GM21447 (cell line): ENCODE results near the gene MAOA.
"Not testable (repeated sequence)": the region's sequence is repeated elsewhere in the genome, so short reads cannot be mapped to it uniquely, and the experiment has no call there.

Experiments
- ATAC-seq: cut with Tn5 transposase; IDR thresholded peaks from one replicate; pipeline ENCODE4 v1.9.1; 2021; ENCODE audit not compliant: unreplicated experiment

Gene MAOA

GRCh38 chrX:43661521-43662240 lies 5.6 kb downstream of the MAOA start:
- no peak for ATAC-seq

DNA sequence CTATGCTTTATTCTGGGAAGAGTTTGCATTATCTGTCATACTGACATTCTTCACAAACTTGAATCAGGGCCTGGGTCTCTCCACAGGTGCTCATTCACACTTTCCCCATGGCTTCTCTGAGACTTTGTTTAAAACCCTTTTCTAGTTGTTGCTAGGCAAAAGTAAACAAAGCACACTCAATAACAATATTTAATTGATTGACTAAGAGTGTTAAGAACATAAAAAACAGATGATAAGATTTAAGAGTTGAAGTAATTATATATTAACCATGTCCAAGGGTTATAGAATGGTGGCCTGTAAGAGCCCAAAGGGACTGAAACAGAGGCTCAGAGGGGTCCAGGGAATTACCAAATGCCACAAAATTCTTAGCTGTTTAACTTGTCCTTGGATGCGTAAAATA lies 7.1 kb downstream of the MAOA start:
- no peak for ATAC-seq

- ATAC-seq: no peak
Measured at GRCh38 chrX:43664258-43664657, 8.2 kb downstream of the MAOA start.

GRCh38 chrX:43664708-43665107 lies 8.6 kb downstream of the MAOA start:
- ATAC-seq: no peak

DNA sequence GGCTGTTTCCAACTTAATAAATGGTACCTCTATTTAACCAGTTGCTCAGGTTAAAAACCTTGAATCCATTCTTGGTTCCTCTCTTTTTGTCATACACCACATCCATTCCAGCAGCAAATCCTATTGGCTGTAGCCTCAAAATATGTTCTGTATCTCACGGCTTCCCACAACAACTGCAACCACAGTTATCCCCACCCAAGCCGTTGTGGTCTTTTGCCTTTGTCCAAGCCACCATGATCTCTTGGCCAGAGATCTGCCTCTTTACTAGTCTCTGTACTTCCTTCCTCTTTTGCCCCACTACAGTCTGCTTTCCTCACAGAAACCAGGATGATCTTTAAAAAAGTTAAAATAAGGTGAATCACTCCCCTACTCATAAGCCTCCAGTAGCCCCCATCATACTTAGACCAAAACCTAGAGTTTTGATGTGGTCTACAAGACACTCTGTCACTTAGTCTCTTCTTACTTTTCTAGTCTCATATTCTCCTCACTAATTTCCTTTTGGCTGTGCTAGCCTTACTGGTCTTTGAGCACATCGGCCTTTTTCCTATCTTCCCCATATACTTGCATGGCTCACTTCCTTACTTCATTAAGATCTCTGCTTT lies 10.3 kb downstream of the MAOA start:
- ATAC-seq: no peak

GRCh38 chrX:43675965-43676628 lies 20.0 kb downstream of the MAOA start:
- ATAC-seq: not testable (repeated sequence)

DNA sequence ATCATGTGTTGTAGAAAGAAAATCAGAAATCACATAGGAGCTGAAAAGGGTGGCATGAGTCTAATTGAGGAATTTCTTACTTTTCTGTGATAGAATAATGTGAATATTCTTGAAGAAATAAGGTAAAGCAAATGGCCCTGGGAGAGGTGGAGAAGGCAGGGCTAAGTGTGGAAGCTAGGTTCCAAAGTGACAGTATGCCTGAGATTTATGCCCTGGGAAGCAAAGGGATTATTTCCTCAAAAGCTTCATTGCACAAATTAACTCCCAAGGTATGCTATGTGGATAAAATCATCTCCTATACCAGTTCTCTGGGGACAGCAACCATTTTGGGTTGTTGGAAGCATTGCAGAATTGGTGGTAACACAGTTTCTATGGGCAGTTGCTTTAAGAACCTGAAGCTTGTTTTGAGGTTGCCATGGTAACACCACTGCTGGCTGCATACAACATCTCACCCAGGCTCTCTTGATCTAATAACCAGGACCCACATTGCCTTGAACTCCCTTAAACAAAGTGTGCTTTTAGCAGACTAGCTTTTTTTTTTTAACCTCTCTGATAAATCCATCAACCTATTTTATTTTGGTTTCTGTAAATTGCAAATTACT lies 21.0 kb downstream of the MAOA start:
- no peak for ATAC-seq

DNA sequence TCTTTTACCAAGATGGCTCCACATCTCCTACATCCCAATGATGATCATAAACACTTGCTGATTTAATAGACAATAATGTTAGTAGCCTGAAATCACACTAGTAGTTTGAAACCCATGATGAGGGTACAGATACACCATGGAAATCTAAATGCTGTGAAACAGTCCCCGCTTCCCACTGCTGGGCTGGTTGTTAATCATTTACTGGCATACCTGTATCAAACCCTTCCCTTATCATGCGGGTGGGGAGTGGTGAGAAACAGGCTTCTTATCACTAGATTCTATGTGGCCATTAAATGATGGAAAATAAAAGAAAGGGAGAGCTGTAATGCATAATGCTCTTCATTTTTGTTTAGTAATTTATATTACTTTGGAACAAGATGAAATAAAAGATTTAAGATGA lies 21.9 kb downstream of the MAOA start:
- ATAC-seq: no peak

- no peak for ATAC-seq
Measured at GRCh38 chrX:43679058-43679457, 23.0 kb downstream of the MAOA start.

DNA sequence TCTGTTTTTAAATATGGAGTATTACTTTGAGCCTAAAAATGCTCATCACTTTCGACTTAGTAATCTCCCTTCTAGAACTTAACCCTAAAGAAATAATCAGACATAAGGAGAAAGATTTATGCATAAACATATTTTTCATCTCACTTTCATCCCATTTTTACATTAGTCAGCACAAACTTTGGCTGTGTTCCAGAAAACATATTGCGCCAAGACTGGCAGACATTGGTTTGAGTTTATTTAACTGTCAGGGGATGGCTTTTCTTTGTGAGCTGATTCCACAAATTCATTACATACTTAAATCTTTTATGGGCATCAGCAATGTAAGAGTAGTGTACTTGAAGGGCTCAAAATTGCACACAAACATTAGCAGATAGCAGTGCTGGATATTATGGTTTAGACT lies 23.7 kb downstream of the MAOA start:
- ATAC-seq: no peak

DNA sequence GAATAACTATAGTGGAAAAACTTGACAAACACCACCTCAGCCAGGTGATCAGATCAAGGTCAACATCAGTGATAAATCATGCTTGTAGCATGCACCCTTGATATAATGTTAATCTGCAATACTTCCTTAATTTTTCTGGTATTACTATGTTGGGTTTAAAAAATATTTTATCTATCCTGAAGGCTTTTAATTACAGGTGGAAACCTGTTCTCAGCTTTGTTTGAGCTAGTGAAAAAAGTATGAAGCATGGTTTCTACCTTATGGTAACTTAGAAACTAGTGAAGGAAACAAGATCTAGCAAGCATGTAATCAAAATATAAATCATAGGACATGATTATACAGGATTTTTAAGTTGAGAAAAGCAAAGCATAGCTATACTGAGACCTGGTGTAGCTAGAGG lies 26.6 kb downstream of the MAOA start:
- ATAC-seq: no peak

DNA sequence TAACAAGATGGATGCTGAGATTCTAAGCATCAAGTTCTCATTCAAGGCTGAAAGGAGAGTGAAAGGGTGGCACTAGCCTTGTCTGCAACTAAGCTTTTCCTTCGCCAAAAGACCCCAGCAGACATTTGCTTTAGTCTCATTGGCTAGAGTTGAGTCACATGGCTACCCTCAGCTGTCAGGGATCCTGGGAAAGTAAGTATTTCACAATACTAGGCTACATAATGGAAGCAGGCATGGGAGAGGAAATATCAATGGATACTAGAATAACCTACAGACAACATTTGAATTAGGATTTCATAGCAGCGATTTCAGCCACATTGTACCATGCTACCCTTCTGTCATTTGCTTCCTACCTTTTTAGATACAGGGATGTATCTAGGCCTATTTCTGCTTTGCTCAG lies 29.1 kb downstream of the MAOA start:
- no peak for ATAC-seq

DNA sequence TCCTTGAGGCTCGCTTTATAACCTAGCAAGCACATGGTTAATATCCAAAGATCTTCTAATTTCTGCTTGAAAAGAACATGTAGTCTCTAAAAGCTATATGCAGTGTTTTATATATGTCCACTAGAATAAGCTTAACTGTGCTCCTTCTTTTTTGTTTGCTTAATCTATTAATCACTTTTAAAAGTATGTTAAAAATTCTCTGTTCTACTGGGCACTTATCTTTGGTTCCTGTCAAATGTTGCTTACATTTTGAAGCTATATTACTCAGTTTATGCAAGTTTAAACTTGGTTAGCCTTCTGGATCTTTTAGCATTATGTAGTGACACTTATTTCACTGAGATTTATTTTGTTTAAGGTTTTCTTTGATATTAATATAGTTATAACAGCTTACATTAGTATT lies 32.5 kb downstream of the MAOA start:
- ATAC-seq: no peak

DNA sequence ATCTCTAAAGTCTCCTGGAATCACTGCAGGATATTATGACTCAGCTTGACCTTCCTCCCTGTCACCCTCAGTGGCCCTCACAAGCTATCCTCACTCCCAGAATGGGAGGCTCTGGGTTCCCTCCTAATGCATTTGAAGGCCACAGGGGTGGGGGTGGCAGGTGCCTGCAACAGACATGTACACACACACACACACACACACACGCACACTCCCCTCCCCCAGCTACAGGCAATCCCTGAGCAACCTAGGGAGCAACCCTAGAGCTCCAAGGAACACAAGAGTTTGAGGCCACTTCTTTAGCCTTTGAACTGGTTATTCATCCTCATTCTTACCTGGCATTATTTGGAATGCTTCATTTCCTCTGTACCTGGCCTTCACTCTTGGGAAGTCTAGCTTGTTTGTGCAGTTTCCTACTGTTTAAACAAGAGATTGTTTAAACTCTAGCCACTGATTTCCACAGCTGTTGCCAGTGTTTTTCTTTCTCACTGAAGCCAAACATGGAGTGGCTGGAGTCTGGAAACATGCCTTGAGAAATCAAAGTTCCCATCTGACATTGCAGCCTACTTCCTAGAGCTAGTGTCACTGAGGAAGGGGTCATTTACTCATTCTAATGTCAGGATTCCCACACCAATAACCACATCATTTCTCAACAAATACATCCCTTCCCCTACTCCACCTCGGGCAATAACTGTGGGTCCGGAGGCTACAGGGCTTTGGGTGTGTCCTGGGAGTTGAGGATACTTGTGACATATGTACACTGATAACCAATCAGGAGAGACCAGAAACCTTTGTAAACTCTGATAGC lies 37.7 kb downstream of the MAOA start:
- no peak for ATAC-seq

DNA sequence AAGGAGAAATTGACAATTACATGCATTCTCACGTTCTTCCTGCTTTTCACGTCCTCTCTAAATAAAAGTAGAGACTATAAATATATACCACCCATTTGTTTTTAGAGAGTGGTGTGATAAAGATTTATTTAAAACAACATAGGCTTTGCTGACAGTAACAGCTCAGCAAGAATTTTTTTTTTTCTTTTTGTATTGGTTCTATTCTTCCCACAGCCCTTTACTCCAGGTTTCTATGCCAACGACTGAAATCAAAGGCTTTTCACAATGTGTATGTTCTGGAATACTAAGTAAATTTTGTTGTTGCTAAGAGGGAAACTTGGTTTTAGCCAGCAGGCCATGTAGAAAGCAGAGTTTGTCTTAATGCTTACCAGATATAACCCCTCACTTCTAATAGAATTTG lies 43.4 kb downstream of the MAOA start:
- no peak for ATAC-seq

DNA sequence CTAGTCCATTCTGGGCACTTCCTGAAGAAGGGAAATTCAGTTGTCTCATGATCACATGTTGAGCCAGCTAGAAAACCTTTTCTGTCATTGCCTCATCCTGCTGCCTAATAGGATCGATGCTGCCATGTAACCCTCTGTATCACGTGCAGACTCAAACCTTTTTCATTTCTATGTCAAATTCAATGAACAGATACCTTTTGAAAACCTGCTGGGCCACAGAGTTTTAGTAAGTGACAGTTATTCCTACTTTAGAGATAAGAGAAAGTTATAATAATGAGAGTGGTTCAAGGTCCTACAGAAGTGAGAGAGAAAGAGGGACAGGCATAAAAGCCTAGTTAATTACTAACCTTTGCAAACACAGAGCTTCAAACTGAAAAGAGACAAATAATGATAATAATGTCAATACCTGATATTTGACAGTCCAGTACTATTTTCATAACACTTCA lies 46.0 kb downstream of the MAOA start:
- no peak for ATAC-seq

DNA sequence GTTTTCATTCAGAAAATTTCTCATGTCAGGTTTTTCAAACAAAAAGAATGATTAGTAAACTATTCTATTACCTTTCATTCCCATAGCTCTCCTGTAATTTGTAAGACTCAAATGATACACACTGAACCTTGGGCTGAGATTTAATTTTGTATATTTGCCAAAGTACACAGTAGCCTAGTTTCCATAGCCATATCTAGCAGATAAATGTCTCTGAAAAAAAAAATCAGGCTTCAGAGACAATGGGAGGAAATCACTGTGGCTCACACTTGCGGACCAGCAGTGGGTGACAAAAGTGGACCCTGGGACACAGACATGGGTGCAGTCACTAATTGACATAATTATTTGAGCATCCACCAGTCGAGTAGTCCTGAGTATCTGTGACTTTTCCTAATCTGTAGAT lies 46.6 kb downstream of the MAOA start:
- ATAC-seq: no peak

- no peak for ATAC-seq
Measured at GRCh38 chrX:43703211-43703791, 47.2 kb downstream of the MAOA start.

GRCh38 chrX:43706786-43707370 lies 50.8 kb downstream of the MAOA start:
- ATAC-seq: no peak

DNA sequence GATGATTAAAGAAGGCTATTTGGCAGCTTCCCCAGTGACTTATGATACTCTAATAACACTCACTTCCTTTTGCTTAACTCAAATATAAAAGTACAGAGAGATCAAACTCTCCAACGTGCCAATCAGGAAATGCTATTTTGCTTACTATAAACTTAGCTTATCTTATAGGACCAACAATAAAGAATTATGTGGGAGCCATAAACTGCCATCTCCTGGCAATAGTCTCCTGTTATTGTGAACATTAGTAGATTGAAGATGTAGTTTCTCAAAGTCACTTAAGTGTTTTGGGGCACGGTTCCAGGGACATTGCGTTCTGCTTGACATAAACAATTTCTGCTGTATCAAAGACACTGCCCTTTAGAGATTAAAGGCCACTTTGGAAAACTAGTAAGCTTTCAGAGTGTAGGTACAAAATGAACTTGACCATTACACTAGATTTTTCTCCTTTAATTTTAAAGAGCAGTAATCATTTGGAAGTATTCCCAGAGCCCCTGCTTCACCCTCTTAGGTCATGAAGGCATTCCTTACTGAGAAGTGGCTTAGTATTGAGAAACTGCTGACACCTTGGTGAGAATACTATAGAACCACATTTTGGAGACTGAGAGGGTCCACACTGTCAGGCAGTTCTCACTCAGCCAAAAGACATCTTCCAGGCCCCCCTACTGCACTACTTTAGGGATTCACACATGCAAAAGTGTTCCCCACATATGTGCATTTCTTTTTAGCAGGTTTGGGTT lies 51.9 kb downstream of the MAOA start:
- no peak for ATAC-seq
